ENCODE results near the gene SUGCT.

The SUGCT gene

GRCh38 chr7:40303996-40304395 is 169.2 kb downstream of the SUGCT start:
- Histone ChIP-seq H3K9ac (ENCODE audit: low read depth, low read length, poor library complexity, severe bottlenecking) (no peak overlapping the region), H3K4me2 (ENCODE audit: low read depth, low read length, poor library complexity, severe bottlenecking) (no peak overlapping the region), H3K9me3 (ENCODE audit: insufficient read depth, low read depth, low read length) (no peaks in the 10 kb centered on the region), H2AFZ (ENCODE audit: low read length) (no peak overlapping the region), H3F3A (ENCODE audit: low read depth) (no peaks in the 10 kb centered on the region), H3K4me3 (ENCODE audit: low read length, poor library complexity, severe bottlenecking) (no peak overlapping the region), H3K9me2 (replicated peaks; ENCODE audit: low read depth, low read length) (no peaks in the 10 kb centered on the region), H3K27me3 (ENCODE audit: insufficient read depth, low read length, poor library complexity, severe bottlenecking) (no peaks in the 10 kb centered on the region), H3K36me3 (ENCODE audit: insufficient read depth, low read length) (no peaks in the 10 kb centered on the region), H3K4me1 (ENCODE audit: insufficient read depth, low read length, poor library complexity, severe bottlenecking) (peaks cover 4% of the 10 kb centered on the region), H4K20me1 (ENCODE audit: insufficient read depth, low read length, poor library complexity, severe bottlenecking) (no peaks in the 10 kb centered on the region), H3K79me2 (ENCODE audit: insufficient read depth, low read length) (no peaks in the 10 kb centered on the region)
- TF ChIP-seq CTCF (conservative IDR thresholded peaks at IDR 0.05; ENCODE audit: low read length) (no peak), EZH2phosphoT487 (IDR thresholded peaks at IDR 0.05; ENCODE audit: borderline replicate concordance) (no peak)

DNA sequence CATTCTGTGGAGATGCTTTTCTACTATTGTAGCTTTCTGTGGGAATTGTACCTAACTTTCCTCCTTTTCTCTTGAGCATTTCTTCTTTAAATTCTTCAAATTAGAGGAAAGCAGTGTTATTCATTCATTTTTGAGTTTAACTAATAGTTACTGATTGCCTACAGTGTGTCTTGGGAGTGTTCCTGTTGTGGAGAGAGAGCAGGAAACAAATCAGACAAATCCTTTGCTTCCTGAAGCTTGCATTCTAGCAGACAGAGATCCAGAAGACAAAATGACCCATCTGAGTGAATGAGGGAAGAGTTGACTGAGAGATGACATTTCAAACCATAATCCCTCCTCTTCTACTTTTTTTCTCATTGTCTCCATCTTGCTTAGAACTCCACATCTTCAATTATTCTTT is 170.4 kb downstream of the SUGCT start:
- Histone ChIP-seq H3K4me2 (ENCODE audit: low read depth, low read length, poor library complexity, severe bottlenecking) (no peak overlapping the region), H3K4me1 (ENCODE audit: insufficient read depth, low read length, poor library complexity, severe bottlenecking) (no peaks in the 10 kb centered on the region), H3K79me2 (ENCODE audit: insufficient read depth, low read length) (no peaks in the 10 kb centered on the region), H3K9me2 (replicated peaks; ENCODE audit: low read depth, low read length) (no peaks in the 10 kb centered on the region), H3K9me3 (ENCODE audit: insufficient read depth, low read depth, low read length) (no peaks in the 10 kb centered on the region), H2AFZ (ENCODE audit: low read length) (no peak overlapping the region), H3K36me3 (ENCODE audit: insufficient read depth, low read length) (no peaks in the 10 kb centered on the region), H3K4me3 (ENCODE audit: low read length, poor library complexity, severe bottlenecking) (no peak overlapping the region), H4K20me1 (ENCODE audit: insufficient read depth, low read length, poor library complexity, severe bottlenecking) (no peaks in the 10 kb centered on the region), H3K27me3 (ENCODE audit: insufficient read depth, low read length, poor library complexity, severe bottlenecking) (no peaks in the 10 kb centered on the region), H3F3A (ENCODE audit: low read depth) (no peaks in the 10 kb centered on the region), H3K9ac (ENCODE audit: low read depth, low read length, poor library complexity, severe bottlenecking) (no peak overlapping the region)
- TF ChIP-seq CTCF (conservative IDR thresholded peaks at IDR 0.05; ENCODE audit: low read length) (no peak), EZH2phosphoT487 (IDR thresholded peaks at IDR 0.05; ENCODE audit: borderline replicate concordance) (no peak)

DNA sequence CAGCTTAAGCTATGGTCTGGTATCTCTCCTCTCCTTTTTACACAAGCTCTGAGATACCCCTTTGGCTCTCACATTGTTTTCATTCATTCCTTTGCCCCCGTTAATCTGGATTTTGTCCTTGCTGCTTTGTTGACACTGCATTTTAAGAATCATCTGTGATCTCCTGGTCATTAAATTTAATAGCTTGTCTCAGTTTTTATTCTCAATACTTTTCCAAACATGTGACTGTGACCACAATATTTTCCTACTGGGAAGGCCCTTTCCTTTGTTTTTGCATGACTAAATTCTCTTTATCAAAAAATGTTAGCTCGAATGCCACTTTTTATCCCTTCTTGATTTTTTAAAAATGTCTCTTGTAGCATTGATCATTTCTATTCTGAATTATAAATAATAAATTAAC is 171.2 kb downstream of the SUGCT start:
- H3K4me2 ChIP-seq (ENCODE audit: low read depth, low read length, poor library complexity, severe bottlenecking), result no peak overlapping the region
- H3K9me3 ChIP-seq (ENCODE audit: insufficient read depth, low read depth, low read length), result no peaks in the 10 kb centered on the region
- H2AFZ ChIP-seq (ENCODE audit: low read length), result no peak overlapping the region
- H4K20me1 ChIP-seq (ENCODE audit: insufficient read depth, low read length, poor library complexity, severe bottlenecking), result no peaks in the 10 kb centered on the region
- TF ChIP-seq CTCF (conservative IDR thresholded peaks at IDR 0.05; ENCODE audit: low read length) (no peak), EZH2phosphoT487 (IDR thresholded peaks at IDR 0.05; ENCODE audit: borderline replicate concordance) (no peak)
- no peaks in the 10 kb centered on the region for H3K9me2 ChIP-seq (replicated peaks; ENCODE audit: low read depth, low read length)
- H3F3A ChIP-seq (ENCODE audit: low read depth), result no peaks in the 10 kb centered on the region
- no peaks in the 10 kb centered on the region for H3K79me2 ChIP-seq (ENCODE audit: insufficient read depth, low read length)
- no peaks in the 10 kb centered on the region for H3K36me3 ChIP-seq (ENCODE audit: insufficient read depth, low read length)
- H3K9ac ChIP-seq (ENCODE audit: low read depth, low read length, poor library complexity, severe bottlenecking), result no peak overlapping the region
- no peak overlapping the region for H3K4me3 ChIP-seq (ENCODE audit: low read length, poor library complexity, severe bottlenecking)
- H3K4me1 ChIP-seq (ENCODE audit: insufficient read depth, low read length, poor library complexity, severe bottlenecking), result no peaks in the 10 kb centered on the region
- no peaks in the 10 kb centered on the region for H3K27me3 ChIP-seq (ENCODE audit: insufficient read depth, low read length, poor library complexity, severe bottlenecking)
